Activated CD8-positive, alpha-beta memory T cell treated with anti-CD3 and anti-CD28 coated beads, Interleukin-2, amount 50 U/mL, for 24 hours (primary cell): Measurements from ENCODE around the gene ELMO1.
A peak's percentile ranks its signal among the peaks of the same experiment; 100 is the strongest.

Experiments
- DNase-seq: peaks from one replicate; pipeline ENCODE4 v3.0.0-alpha.2; 2020; ENCODE audit errors: extremely low read depth

The ELMO1 gene

GRCh38 chr7:36878288-36878687, 570.4 kb downstream of the ELMO1 start:
- DNase-seq: no peak

- DNase-seq: no peak
These were observed 572.9 kb downstream of the ELMO1 start for GRCh38 chr7:36875794-36876193.

GRCh38 chr7:36874041-36874440, 574.6 kb downstream of the ELMO1 start:
- DNase-seq: no peak

- DNase-seq: no peak
These were observed 576.8 kb downstream of the ELMO1 start for GRCh38 chr7:36871863-36872262.

- DNase-seq: no peak
These were observed 577.3 kb downstream of the ELMO1 start for GRCh38 chr7:36871355-36871738.

- no peak for DNase-seq
These were observed 577.9 kb downstream of the ELMO1 start for GRCh38 chr7:36870625-36871354.

GRCh38 chr7:36868727-36869411, 579.8 kb downstream of the ELMO1 start:
- DNase-seq: no peak

- DNase-seq: no peak
These were observed 583.6 kb downstream of the ELMO1 start for GRCh38 chr7:36865019-36865418.

- peak; percentile 5 for DNase-seq
These were observed 584.6 kb downstream of the ELMO1 start for GRCh38 chr7:36863901-36864701.

- DNase-seq: no peak
These were observed 585.8 kb downstream of the ELMO1 start for GRCh38 chr7:36862771-36863261.

GRCh38 chr7:36861656-36862055, 587.0 kb downstream of the ELMO1 start:
- DNase-seq: no peak

- DNase-seq: no peak
These were observed 588.0 kb downstream of the ELMO1 start for GRCh38 chr7:36860681-36861080.

- DNase-seq: no peak
These were observed 593.3 kb downstream of the ELMO1 start for GRCh38 chr7:36855330-36855729.

- DNase-seq: no peak
These were observed 594.0 kb downstream of the ELMO1 start for GRCh38 chr7:36854652-36855051.

- DNase-seq: no peak
These were observed 595.7 kb downstream of the ELMO1 start for GRCh38 chr7:36852931-36853330.

- DNase-seq: no peak
These were observed 596.6 kb downstream of the ELMO1 start for GRCh38 chr7:36852017-36852416.

GRCh38 chr7:36851382-36851781, 597.3 kb downstream of the ELMO1 start:
- DNase-seq: no peak

GRCh38 chr7:36847946-36848345, 600.7 kb downstream of the ELMO1 start:
- no peak for DNase-seq

- no peak for DNase-seq
These were observed 604.3 kb downstream of the ELMO1 start for GRCh38 chr7:36844374-36844773.

- DNase-seq: no peak
These were observed 607.8 kb downstream of the ELMO1 start for GRCh38 chr7:36840904-36841303.

- no peak for DNase-seq
These were observed 609.9 kb downstream of the ELMO1 start for GRCh38 chr7:36838616-36839225.

- DNase-seq: no peak
These were observed 617.6 kb downstream of the ELMO1 start for GRCh38 chr7:36831049-36831448.
